GM19397 (cell line): Measurements from ENCODE around the gene FCGR3B.
"Not testable (repeated sequence)": the region's sequence is repeated elsewhere in the genome, so short reads cannot be mapped to it uniquely, and the experiment has no call there.

ENCODE experiments used
- ATAC-seq: cut with Tn5 transposase; IDR thresholded peaks from one replicate; pipeline ENCODE4 v1.9.1; 2021; ENCODE audit warnings: mild to moderate bottlenecking, moderate library complexity; ENCODE audit not compliant: unreplicated experiment

Gene FCGR3B

GRCh38 chr1:161606541-161607336 lies 24.2 kb downstream of the FCGR3B start:
- not testable (repeated sequence) for ATAC-seq

- ATAC-seq: not testable (repeated sequence)
Observed at GRCh38 chr1:161605762-161606540, 25.0 kb downstream of the FCGR3B start.

- ATAC-seq: not testable (repeated sequence)
Observed at GRCh38 chr1:161605024-161605423, 26.0 kb downstream of the FCGR3B start.

GRCh38 chr1:161597077-161597476 lies 33.9 kb downstream of the FCGR3B start:
- ATAC-seq: not testable (repeated sequence)

GRCh38 chr1:161595583-161595982 lies 35.4 kb downstream of the FCGR3B start:
- not testable (repeated sequence) for ATAC-seq

GRCh38 chr1:161595173-161595572 lies 35.8 kb downstream of the FCGR3B start:
- not testable (repeated sequence) for ATAC-seq

GRCh38 chr1:161594269-161594984 lies 36.5 kb downstream of the FCGR3B start:
- not testable (repeated sequence) for ATAC-seq

- not testable (repeated sequence) for ATAC-seq
Observed at GRCh38 chr1:161593092-161593755, 37.8 kb downstream of the FCGR3B start.

- ATAC-seq: not testable (repeated sequence)
Observed at GRCh38 chr1:161592586-161592985, 38.4 kb downstream of the FCGR3B start.

GRCh38 chr1:161589920-161590319 lies 41.1 kb downstream of the FCGR3B start:
- not testable (repeated sequence) for ATAC-seq

GRCh38 chr1:161589365-161589764 lies 41.6 kb downstream of the FCGR3B start:
- ATAC-seq: not testable (repeated sequence)

- ATAC-seq: not testable (repeated sequence)
Observed at GRCh38 chr1:161588596-161588995, 42.4 kb downstream of the FCGR3B start.

- not testable (repeated sequence) for ATAC-seq
Observed at GRCh38 chr1:161582882-161583281, 48.1 kb downstream of the FCGR3B start.

GRCh38 chr1:161580879-161581537 lies 50.0 kb downstream of the FCGR3B start:
- ATAC-seq: peak; percentile 56

- not testable (repeated sequence) for ATAC-seq
Observed at GRCh38 chr1:161579856-161580507, 51.0 kb downstream of the FCGR3B start.

GRCh38 chr1:161576676-161577075 lies 54.3 kb downstream of the FCGR3B start:
- ATAC-seq: not testable (repeated sequence)
